ENCODE measurements around the gene VMP1. TPM values are rescaled to one million over a fixed set of nuclear protein-coding genes. Genes with fewer than 3 reads are reported as not detected.

VMP1 gene
- total and polyA plus RNA-seq, 2 of the 13 experiments (the other 11 are each of a cell fraction or from before 2014, with no cell fraction given), result 186 to 271 TPM

- TF ChIP-seq ZNF251 (CRISPR knock-in tag; IDR thresholded peaks at IDR 0.05) (no peak), ZNF724P (CRISPR knock-in tag; IDR thresholded peaks at IDR 0.05; ENCODE audit: borderline replicate concordance) (no peak), ZNF142 (CRISPR knock-in tag; IDR thresholded peaks at IDR 0.05) (no peak), ZNF343 (CRISPR knock-in tag; IDR thresholded peaks at IDR 0.05) (no peak), ATM (IDR thresholded peaks at IDR 0.05; ENCODE audit: borderline replicate concordance) (no peak), MXD3 (CRISPR knock-in tag; IDR thresholded peaks at IDR 0.05) (no peak), GMEB1 (CRISPR knock-in tag; IDR thresholded peaks at IDR 0.05; ENCODE audit: borderline replicate concordance) (no peak), ZNF646 (CRISPR knock-in tag; IDR thresholded peaks at IDR 0.05) (no peak), ZNF777 (CRISPR knock-in tag; IDR thresholded peaks at IDR 0.05) (no peak), ZBTB20 (CRISPR knock-in tag; IDR thresholded peaks at IDR 0.05; ENCODE audit: borderline replicate concordance, low read depth) (no peak), HINFP (CRISPR knock-in tag; IDR thresholded peaks at IDR 0.05; ENCODE audit: low read depth) (no peak)
Observed at GRCh38 chr17:59829217-59830006, 122.0 kb downstream of the VMP1 start (continued).
